GM21576 (cell line): ENCODE data around the gene SLC25A23.
A peak's percentile ranks its signal among the peaks of the same experiment; 100 is the strongest.
"Not testable (repeated sequence)": the region's sequence is repeated elsewhere in the genome, so short reads cannot be mapped to it uniquely, and the experiment has no call there.

Experiments used
- ATAC-seq: cut with Tn5 transposase; IDR thresholded peaks from one replicate; pipeline ENCODE4 v1.9.1; 2021; ENCODE audit warnings: mild to moderate bottlenecking, moderate library complexity; ENCODE audit not compliant: unreplicated experiment

The SLC25A23 gene

DNA sequence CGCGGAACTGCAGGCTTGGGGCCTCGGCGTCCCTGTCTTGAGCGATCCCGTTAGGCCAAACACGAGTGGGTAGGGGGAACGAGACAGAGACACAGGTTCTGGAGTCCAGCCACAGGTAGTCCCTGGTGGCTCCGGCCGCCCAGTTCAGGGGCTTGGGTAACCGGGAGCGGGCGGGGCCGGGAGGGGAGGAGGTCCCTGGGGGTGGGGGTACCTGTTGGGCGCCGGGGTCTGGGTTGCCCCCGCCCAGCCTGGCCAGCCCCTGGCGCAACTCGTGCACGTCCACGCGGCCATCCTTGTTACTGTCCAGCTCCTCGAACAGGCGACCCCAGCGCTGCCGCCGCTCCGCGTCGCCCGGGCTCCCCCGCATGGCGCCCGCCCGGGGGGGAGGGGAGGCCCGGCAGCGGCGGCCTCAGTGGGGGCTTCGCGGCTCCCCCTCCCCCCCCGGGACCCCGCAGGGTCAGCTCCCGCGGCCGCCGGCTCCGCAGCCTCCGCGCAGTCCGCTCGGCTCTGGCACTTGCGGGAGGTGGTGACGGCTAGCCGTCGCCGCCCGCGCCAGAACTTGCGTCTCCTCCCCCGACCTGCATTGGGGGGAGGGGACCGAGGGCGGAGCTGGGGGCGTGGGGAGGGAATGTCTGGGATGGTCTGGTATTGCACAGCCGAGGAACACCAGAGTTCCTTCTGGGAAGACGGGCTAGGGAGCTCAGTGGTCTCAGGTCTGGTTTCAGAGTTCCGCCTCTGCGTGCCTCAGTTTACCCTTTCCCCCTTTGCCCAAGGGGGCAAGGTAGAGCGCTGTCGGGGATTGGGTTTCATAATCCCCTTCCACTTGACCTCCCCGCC, at the start of gene SLC25A23:
Gene SLC25A23 (minus strand): TSS at position 531 of the 837 bp plus-strand sequence. CDS start 164 bp downstream, at position 367.
- peak; percentile 22 for ATAC-seq

GRCh38 chr19:6508028-6508771, 48.6 kb upstream of the SLC25A23 start:
- ATAC-seq, result not testable (repeated sequence)

DNA sequence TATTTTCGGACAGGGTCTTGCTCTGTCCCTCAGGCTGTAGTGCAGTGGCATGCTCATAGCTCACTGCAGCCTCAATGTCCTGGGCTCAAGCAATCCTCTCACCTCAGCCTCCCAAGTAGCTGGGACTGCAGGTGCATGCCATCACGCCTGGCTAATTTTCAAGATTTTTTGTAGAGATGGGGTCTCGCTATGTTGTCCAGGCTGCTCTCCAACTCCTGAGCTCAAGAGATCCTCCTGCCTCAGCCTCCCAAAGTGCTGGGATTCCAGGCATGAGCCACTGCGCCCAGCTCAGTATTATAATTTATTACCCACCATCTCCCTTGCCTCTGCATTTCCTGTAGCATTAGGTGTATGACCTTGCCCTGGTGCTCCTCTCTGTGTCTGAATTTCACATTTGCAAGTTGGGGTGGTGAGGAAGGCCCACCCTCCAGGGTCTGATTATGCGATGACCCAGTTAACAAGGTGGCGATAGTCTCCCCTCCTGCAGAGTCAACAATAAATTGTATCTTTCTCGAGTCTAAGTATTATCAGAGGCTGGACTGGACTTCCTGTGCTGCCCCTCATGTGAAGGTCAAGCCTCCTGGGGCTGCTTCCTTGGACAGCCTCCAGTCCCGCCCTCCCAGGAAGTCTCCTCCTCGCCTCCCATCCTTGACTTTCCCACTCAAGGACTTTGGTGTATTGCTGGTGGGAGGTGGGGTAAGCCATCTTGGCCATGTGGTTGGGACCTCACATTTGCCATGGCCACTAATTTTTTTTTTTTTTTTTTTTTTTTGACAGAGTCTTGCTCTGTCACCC, 44.0 kb upstream of the SLC25A23 start:
- no peak for ATAC-seq

- no peak for ATAC-seq
These were observed 42.4 kb upstream of the SLC25A23 start, which contains the start of gene TUBB4A for GRCh38 chr19:6501740-6502648. Gene TUBB4A, minus strand, starts transcription at chr19:6502309. Its CDS starts 97 bp downstream, at chr19:6502212.

DNA sequence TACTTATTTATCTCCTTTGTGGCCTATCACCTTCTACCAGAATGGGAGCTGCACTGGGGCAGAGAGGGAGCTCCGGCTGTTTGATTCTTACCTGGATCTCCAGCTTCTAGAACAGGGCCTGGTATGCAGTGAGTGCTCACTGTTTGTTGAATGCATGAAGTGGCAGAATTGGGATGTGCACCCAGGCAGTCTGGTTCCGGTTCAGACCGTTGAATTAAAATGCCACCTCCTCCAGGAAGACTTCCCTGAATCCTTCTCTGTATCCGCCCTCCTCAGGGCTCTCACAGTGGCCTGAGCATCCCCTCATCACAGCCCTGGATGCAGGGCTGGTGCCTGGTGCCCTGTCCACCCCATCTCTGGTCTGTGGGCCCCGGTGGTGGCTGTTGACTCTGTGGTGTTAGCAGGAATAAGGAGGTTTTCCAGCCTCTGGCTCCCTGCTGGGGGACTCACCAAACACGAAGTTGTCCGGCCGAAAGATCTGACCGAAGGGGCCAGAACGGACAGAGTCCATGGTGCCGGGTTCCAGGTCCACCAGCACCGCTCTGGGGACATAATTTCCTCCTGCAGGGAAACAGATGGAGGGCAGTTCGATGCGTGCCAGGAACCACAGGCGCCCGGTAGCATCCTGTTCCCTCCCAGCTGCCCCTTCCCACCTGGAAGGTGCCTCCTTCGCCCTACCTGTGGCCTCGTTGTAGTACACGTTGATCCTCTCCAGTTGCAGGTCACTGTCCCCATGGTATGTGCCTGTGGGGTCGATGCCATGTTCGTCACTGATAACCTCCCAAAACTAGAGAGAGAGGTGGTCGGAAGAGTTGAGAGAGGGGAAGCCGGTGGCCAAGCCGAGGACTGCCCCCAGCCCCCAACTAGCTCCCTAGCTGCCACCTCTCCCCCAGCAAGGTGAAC, 41.5 kb upstream of the SLC25A23 start:
- no peak for ATAC-seq

GRCh38 chr19:6499052-6499790, 39.6 kb upstream of the SLC25A23 start:
- no peak for ATAC-seq

- no peak for ATAC-seq
These were observed 38.9 kb upstream of the SLC25A23 start for GRCh38 chr19:6498294-6499036.

GRCh38 chr19:6495947-6496346, 36.4 kb upstream of the SLC25A23 start:
- no peak for ATAC-seq

GRCh38 chr19:6494438-6495036, 34.9 kb upstream of the SLC25A23 start:
- ATAC-seq, result no peak

GRCh38 chr19:6491802-6492592, 32.4 kb upstream of the SLC25A23 start:
- no peak for ATAC-seq

GRCh38 chr19:6490134-6490533, 30.5 kb upstream of the SLC25A23 start:
- ATAC-seq, result no peak

- no peak for ATAC-seq
These were observed 29.9 kb upstream of the SLC25A23 start for GRCh38 chr19:6489278-6490061.

GRCh38 chr19:6484831-6485230, 25.2 kb upstream of the SLC25A23 start:
- no peak for ATAC-seq

- no peak for ATAC-seq
These were observed 24.6 kb upstream of the SLC25A23 start for GRCh38 chr19:6484230-6484629.

DNA sequence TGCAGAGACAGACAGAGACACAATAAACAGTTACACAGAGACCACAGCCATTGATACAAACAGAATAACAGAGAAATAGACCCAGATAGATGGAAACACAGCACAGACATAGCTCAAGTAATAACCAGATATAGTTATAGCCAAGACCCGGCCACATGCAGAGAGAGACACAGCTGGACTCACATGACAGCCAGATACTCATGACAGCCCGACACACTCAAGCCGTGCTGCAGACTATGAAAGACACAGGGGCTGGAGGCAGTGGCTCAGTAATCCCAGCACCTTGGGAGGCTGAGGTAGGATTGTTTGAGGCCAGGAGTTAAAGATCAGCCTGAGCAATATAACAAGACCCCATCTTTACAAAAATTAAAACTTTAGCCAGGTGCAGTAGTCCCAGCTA, 23.6 kb upstream of the SLC25A23 start:
- no peak for ATAC-seq

DNA sequence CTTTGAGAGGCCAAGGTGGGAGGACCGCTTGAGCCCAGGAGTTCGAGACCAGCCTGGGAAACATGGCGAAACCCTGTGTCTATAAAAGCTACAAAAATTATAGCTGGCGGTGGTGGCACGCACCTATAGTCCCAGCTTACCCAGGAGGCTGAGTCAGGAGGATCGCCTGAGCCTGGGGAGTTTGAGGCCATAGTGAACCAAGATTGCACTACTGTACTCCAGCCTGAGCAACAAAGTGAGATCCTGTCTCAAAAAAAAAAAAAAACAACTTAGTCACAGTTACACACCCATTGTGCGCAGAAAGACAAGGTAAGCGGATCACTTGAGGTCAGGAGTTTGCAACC, 22.7 kb upstream of the SLC25A23 start:
- no peak for ATAC-seq
